RCC 7860 (cell line): Measurements from ENCODE around the gene SPEM2.

Experiments
- DNase-seq: peaks from one replicate; pipeline ENCODE4 v3.0.0-alpha.2; 2015; ENCODE audit warnings: low spot score
- FAIRE-seq: peaks from 2 replicates; lab custom pipeline; 2012; peaks lifted over from hg19 to GRCh38; lab: Jason Lieb, UNC

The SPEM2 gene

DNA sequence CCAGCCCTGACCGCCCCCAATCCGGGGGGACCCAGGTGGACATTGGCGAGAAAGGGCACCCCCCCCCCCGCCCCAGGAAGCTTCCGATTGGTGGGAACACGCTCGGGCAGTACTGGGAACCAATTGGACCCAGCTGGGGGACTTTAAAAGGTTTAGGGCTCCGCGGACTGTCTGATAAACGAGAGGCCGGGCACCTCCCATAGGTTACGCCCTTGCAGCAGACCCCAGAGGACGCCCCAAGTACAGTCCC lies 21.8 kb upstream of the SPEM2 start:
- DNase-seq (no peak), FAIRE-seq (no peak)

DNA sequence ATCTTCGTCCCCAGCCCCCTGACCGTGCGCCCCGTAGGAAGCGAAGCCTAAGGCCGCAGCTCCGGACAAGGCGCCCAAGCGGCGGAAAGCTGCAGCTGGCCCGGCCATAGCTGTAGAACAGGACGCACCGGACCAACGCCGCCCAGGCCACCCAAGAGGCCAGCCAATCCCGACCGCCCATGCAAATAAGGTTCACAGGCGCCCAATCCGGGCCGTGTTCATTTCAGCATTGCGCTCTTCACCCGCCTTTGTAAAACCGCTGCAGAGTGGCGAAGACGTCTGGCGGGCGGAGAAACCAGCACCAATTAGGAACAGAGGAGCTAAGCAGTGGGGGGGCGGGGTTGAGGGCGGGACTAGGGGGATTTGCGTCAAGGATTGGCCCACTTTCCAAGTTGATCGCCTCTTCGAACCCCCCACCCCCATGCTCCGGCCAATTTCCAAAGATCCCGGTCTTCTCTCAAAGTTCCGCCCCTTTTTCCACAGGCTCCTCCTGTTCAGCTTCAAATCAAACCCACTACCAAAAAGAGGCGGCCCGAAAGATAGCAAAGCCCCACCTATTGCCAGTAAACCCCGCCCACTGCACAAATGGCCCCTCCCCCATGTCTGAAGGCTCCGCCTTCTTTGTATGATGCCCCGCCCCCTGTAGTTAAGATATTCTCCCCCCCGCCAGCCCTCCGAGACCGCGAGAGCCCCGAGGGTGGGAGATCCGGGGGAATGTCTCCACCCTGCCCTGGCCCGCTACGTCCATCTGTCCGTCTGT lies 21.3 kb upstream of the SPEM2 start, which contains the start of gene TMEM256:
Gene TMEM256 (minus strand): TSS at position 121 of the 760 bp plus-strand sequence. CDS start 13 bp downstream, at position 108.
- FAIRE-seq (peak; percentile 90), DNase-seq (peak; percentile 96)

- no peak for FAIRE-seq
- no peak for DNase-seq
Measured at GRCh38 chr17:7404737-7405349, 20.6 kb upstream of the SPEM2 start.

GRCh38 chr17:7405350-7406234 lies 19.8 kb upstream of the SPEM2 start:
- FAIRE-seq = no peak
- no peak for DNase-seq

GRCh38 chr17:7406235-7406825 lies 19.1 kb upstream of the SPEM2 start:
- no peak for DNase-seq
- FAIRE-seq = no peak

DNA sequence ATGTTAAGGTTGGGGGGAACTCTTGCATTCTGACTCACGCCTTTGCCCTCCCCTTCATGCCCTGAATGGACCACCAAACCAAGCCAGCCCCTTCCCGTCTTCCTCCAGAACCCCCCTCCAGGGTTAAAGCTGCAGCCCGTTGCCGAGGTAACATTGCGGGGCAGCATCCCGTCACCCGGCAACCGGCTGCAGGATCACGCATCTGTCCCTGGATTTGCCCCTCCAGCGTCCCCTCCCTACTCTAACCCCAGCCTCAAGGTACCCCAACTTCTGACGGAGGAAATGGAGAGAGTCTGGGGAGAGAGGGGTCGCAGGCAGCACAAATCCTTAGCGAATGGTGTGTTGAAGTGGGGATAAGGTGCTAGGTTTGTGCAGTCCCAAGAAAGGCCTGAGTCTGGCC lies 18.3 kb upstream of the SPEM2 start:
- FAIRE-seq (no peak), DNase-seq (no peak)

GRCh38 chr17:7407485-7408251 lies 17.7 kb upstream of the SPEM2 start, which contains the start of gene NLGN2:
NLGN2 (plus strand) TSS chr17:7407845; CDS start chr17:7408256, 411 bp downstream.
- DNase-seq = no peak
- no peak for FAIRE-seq

DNA sequence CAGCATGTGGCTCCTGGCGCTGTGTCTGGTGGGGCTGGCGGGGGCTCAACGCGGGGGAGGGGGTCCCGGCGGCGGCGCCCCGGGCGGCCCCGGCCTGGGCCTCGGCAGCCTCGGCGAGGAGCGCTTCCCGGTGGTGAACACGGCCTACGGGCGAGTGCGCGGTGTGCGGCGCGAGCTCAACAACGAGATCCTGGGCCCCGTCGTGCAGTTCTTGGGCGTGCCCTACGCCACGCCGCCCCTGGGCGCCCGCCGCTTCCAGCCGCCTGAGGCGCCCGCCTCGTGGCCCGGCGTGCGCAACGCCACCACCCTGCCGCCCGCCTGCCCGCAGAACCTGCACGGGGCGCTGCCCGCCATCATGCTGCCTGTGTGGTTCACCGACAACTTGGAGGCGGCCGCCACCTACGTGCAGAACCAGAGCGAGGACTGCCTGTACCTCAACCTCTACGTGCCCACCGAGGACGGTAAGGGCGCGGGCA lies 17.1 kb upstream of the SPEM2 start:
- FAIRE-seq = no peak
- no peak for DNase-seq

DNA sequence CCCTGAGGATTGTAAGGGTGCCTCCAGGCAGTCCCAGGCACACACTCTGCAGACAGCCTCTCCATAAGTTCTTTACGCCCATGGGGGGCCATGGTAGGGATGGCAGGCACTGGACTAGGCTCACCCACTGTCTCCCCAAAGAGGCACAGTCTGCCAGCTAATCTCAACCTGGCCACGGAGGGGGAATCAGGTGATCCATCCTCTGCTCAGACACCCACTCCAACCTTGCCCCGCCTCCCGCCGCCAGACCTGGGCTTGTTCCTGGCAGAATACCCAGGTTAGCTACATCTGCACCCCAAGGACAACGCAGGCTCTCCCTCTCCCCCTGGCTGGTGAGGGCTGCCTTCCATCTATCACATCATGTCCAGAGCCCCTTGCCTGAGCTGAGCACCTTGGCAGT lies 16.6 kb upstream of the SPEM2 start:
- no peak for DNase-seq
- FAIRE-seq = no peak

- FAIRE-seq (no peak), DNase-seq (no peak)
Measured at GRCh38 chr17:7409716-7410115, 15.7 kb upstream of the SPEM2 start.

- no peak for DNase-seq
Measured at GRCh38 chr17:7410634-7411426, 14.6 kb upstream of the SPEM2 start.

GRCh38 chr17:7411427-7411750 lies 14.0 kb upstream of the SPEM2 start:
- no peak for DNase-seq
- FAIRE-seq = no peak

More at GRCh38 chr17:7410634-7411426, 14.6 kb upstream of the SPEM2 start:
- no peak for FAIRE-seq

DNA sequence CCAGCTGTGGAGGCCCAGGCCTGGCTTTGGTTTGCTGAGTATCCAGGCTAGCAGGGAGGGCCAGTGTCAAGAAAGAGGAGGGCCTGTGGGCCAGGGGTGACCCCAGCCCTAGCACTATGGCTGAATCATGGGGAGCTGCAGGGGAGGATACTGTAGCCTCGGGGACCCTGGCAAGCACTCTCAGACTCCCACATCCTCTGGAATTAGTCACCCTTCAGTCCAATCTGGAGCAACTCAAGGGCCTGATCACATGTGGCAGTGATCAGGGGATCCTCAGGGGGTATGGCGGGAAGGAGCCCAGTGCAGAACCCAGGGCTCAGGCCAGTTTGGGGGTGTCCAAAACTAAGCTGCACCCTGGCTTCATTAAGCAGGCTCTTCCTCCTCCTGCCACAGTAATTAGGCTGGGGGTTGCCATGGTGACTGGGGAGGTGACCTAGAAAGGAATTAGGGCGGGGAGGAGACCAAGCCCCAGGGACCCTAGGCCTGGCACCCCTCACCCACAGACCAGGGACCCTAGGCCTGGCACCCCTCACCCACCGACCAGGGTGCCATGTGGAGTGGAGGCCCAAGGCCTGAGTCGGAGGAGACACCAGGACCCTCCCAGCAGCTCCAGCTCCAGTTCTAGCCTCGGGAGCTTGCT lies 11.9 kb upstream of the SPEM2 start:
- no peak for FAIRE-seq
- DNase-seq = no peak

DNA sequence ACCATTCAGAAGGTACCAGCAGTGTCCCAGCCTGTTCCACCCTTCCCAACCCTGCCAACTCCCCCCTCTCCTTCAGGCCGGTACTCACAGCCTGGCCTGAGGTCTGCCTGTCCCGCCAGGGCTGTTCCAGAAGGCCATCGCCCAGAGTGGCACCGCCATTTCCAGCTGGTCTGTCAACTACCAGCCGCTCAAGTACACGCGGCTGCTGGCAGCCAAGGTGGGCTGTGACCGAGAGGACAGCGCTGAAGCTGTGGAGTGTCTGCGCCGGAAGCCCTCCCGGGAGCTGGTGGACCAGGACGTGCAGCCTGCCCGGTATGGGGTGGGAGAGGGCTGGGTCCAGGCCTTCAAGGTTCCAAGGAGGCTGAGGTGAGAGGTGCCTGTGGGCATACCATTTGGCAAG lies 10.6 kb upstream of the SPEM2 start:
- DNase-seq = no peak
- FAIRE-seq = no peak

GRCh38 chr17:7415784-7416183 lies 9.6 kb upstream of the SPEM2 start:
- DNase-seq (no peak), FAIRE-seq (no peak)

DNA sequence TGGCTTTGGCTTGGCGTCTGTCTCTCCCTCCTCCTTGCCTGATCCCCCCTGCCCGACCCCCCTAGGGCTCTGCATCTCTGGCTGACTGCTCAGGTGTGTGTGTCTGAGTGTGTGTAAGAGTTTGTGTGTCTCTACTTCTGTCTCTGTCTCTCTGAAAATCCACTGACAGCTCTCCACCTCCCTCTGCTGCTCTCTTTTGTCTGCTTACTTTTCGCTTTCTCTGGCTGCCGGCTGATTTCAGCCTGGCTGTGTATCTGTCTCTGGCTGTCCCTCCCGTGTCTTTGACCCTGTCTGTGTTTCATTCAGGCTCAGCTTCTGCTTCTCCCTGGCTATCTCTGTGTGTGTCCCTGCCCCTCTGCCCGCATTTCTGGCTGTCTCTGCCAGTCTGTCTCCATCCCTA lies 9.1 kb upstream of the SPEM2 start:
- DNase-seq (no peak), FAIRE-seq (no peak)

DNA sequence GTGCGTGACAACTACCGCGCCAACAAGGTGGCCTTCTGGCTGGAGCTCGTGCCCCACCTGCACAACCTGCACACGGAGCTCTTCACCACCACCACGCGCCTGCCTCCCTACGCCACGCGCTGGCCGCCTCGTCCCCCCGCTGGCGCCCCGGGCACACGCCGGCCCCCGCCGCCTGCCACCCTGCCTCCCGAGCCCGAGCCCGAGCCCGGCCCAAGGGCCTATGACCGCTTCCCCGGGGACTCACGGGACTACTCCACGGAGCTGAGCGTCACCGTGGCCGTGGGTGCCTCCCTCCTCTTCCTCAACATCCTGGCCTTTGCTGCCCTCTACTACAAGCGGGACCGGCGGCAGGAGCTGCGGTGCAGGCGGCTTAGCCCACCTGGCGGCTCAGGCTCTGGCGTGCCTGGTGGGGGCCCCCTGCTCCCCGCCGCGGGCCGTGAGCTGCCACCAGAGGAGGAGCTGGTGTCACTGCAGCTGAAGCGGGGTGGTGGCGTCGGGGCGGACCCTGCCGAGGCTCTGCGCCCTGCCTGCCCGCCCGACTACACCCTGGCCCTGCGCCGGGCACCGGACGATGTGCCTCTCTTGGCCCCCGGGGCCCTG lies 8.3 kb upstream of the SPEM2 start:
- FAIRE-seq (no peak), DNase-seq (no peak)

- no peak for DNase-seq
- no peak for FAIRE-seq
Measured at GRCh38 chr17:7418472-7419152, 6.8 kb upstream of the SPEM2 start.
